ENCODE results near the gene SCN2B.

SCN2B gene

GRCh38 chr11:118169300-118170140, 6.9 kb downstream of the SCN2B start:
- no peak overlapping the region for H3K4me3 ChIP-seq (ENCODE audit: low read depth, low read length)
- H3K36me3 ChIP-seq (ENCODE audit: control insufficient read depth in 2 of 2, insufficient read depth in 1 of 2, low read length in 2 of 2), result no peaks in the 10 kb centered on the region
- no peaks in the 10 kb centered on the region for H3K4me1 ChIP-seq (ENCODE audit: control insufficient read depth, insufficient read depth, low read length)
- TF ChIP-seq ZIC2 (tag by site-specific recombination; IDR thresholded peaks at IDR 0.05) (peak; percentile 35), WT1 (tag by site-specific recombination; IDR thresholded peaks at IDR 0.05) (no peak)
- no peaks in the 10 kb centered on the region for H3K9me3 ChIP-seq (ENCODE audit: control insufficient read depth, insufficient read depth, low read depth, low read length)
- CTCF ChIA-PET, result interaction anchor here (0.7 to 7.5 kb wide), 10 partner anchors 12 to 520 kb away, joined by 3 to 128 read pairs (median 8); no protein-coding TSS in a partner anchor
- POLR2A ChIA-PET, result interaction anchor here (0.6 to 1.0 kb wide), 2 partner anchors 16 to 446 kb away, joined by 4 to 10 read pairs; partner anchors contain the start of gene SCN4B
- no peak overlapping the region for H3K27ac ChIP-seq (ENCODE audit: extremely low read depth, low read depth, low read length)

GRCh38 chr11:118168751-118169150, 7.7 kb downstream of the SCN2B start:
- ChIA-PET POLR2A (interaction anchor here (1.0 kb wide), 1 partner anchor 16 kb away, joined by 4 read pairs; the partner anchor contains the start of gene SCN4B), CTCF (interaction anchor here (4.5 to 7.5 kb wide), 2 partner anchors 11 to 22 kb away, joined by 99 to 128 read pairs; no protein-coding TSS in a partner anchor)
- TF ChIP-seq SCRT2 (tag by site-specific recombination; IDR thresholded peaks at IDR 0.05) (peak; percentile 40; the same call in 1 of the 2 replicates), INSM2 (tag by site-specific recombination; IDR thresholded peaks at IDR 0.05) (no peak), ZNF311 (tag by site-specific recombination; IDR thresholded peaks at IDR 0.05; ENCODE audit: borderline replicate concordance) (no peak)

GRCh38 chr11:118168316-118168715, 8.1 kb downstream of the SCN2B start:
- Histone ChIP-seq H3K4me1 (ENCODE audit: control insufficient read depth, insufficient read depth, low read length) (no peaks in the 10 kb centered on the region), H3K27ac (ENCODE audit: extremely low read depth, low read depth, low read length) (no peak overlapping the region), H3K36me3 (ENCODE audit: control insufficient read depth in 2 of 2, insufficient read depth in 1 of 2, low read length in 2 of 2) (no peaks in the 10 kb centered on the region), H3K4me3 (ENCODE audit: low read depth, low read length) (no peak overlapping the region), H3K9me3 (ENCODE audit: control insufficient read depth, insufficient read depth, low read depth, low read length) (no peaks in the 10 kb centered on the region)
- TF ChIP-seq ZNF16 (tag by site-specific recombination; IDR thresholded peaks at IDR 0.05; ENCODE audit: low read depth) (no peak), ZBTB48 (tag by site-specific recombination; IDR thresholded peaks at IDR 0.05) (no peak), IKZF3 (tag by site-specific recombination; IDR thresholded peaks at IDR 0.05) (no peak), TSHZ1 (tag by site-specific recombination; IDR thresholded peaks at IDR 0.05; ENCODE audit: borderline replicate concordance) (no peak), SP7 (tag by site-specific recombination; IDR thresholded peaks at IDR 0.05) (no peak), ZBTB20 (tag by site-specific recombination; IDR thresholded peaks at IDR 0.05) (no peak)
- POLR2A ChIA-PET, result no interaction called here
- CTCF ChIA-PET, result interaction anchor here (0.7 to 7.5 kb wide), 4 partner anchors 11 to 355 kb away, joined by 3 to 128 read pairs (median 52); no protein-coding TSS in a partner anchor

More at GRCh38 chr11:118168751-118169150, 7.7 kb downstream of the SCN2B start:
- Histone ChIP-seq H3K9me3 (ENCODE audit: control insufficient read depth, insufficient read depth, low read depth, low read length) (no peaks in the 10 kb centered on the region), H3K36me3 (ENCODE audit: control insufficient read depth in 2 of 2, insufficient read depth in 1 of 2, low read length in 2 of 2) (no peaks in the 10 kb centered on the region), H3K4me1 (ENCODE audit: control insufficient read depth, insufficient read depth, low read length) (no peaks in the 10 kb centered on the region), H3K4me3 (ENCODE audit: low read depth, low read length) (no peak overlapping the region), H3K27ac (ENCODE audit: extremely low read depth, low read depth, low read length) (no peak overlapping the region)

GRCh38 chr11:118167906-118168305, 8.5 kb downstream of the SCN2B start:
- Histone ChIP-seq H3K27ac (ENCODE audit: extremely low read depth, low read depth, low read length) (no peak overlapping the region), H3K4me1 (ENCODE audit: control insufficient read depth, insufficient read depth, low read length) (no peaks in the 10 kb centered on the region), H3K36me3 (ENCODE audit: control insufficient read depth in 2 of 2, insufficient read depth in 1 of 2, low read length in 2 of 2) (no peaks in the 10 kb centered on the region), H3K9me3 (ENCODE audit: control insufficient read depth, insufficient read depth, low read depth, low read length) (no peaks in the 10 kb centered on the region), H3K4me3 (ENCODE audit: low read depth, low read length) (no peak overlapping the region)
- CTCF ChIA-PET, result interaction anchor here (0.7 to 1.7 kb wide), 5 partner anchors 8 to 354 kb away, joined by 3 to 4 read pairs (median 3); partner anchors contain the start of gene SCN2B
- POLR2A ChIA-PET, result no interaction called here
- TF ChIP-seq ZFP3 (tag by site-specific recombination; IDR thresholded peaks at IDR 0.05; ENCODE audit: low read depth) (no peak), BCL11A (tag by site-specific recombination; IDR thresholded peaks at IDR 0.05; ENCODE audit: low read depth) (no peak), ZNF324 (tag by site-specific recombination; IDR thresholded peaks at IDR 0.05) (no peak), SP3 (tag by site-specific recombination; IDR thresholded peaks at IDR 0.05) (no peak), ZBTB1 (tag by site-specific recombination; IDR thresholded peaks at IDR 0.05) (no peak), ZNF660 (tag by site-specific recombination; IDR thresholded peaks at IDR 0.05) (no peak), ZNF26 (tag by site-specific recombination; IDR thresholded peaks at IDR 0.05) (no peak), ZNF132 (tag by site-specific recombination; IDR thresholded peaks at IDR 0.05; ENCODE audit: borderline replicate concordance) (no peak), IKZF3 (tag by site-specific recombination; IDR thresholded peaks at IDR 0.05) (no peak), ZNF792 (tag by site-specific recombination; IDR thresholded peaks at IDR 0.05) (no peak)

Measured in HEK293 (cell line).